Measurements from ENCODE around the gene TUBAL3. TPM values are rescaled to one million over a fixed set of nuclear protein-coding genes. Genes with fewer than 3 reads are reported as not detected.

Gene TUBAL3
- total and polyA plus RNA-seq, 9 of the 15 experiments (the other 6 are each of a cell fraction or from before 2014, with no cell fraction given), result 5.5 to 10.1 (median 6.9) TPM

GRCh38 chr10:5447611-5448071 lies 43.0 kb upstream of the TUBAL3 start (continued):
- TF ChIP-seq MXI1 (IDR thresholded peaks at IDR 0.05; ENCODE audit: low read depth, low read length) (0 out of 2 replicates have a peak, but pooled peaks have one; percentile 17), SMARCE1 (IDR thresholded peaks at IDR 0.05) (0 out of 2 replicates have a peak, but pooled peaks have one; percentile 36), NKRF (IDR thresholded peaks at IDR 0.05; ENCODE audit: borderline replicate concordance) (peak; percentile 53; the same call in 1 of the 2 replicates), ZSCAN29 (IDR thresholded peaks at IDR 0.05) (peak; percentile 65; the same call in 1 of the 2 replicates), MAFK (IDR thresholded peaks at IDR 0.05; ENCODE audit: low read length) (0 out of 2 replicates have a peak, but pooled peaks have one; percentile 2), MLLT1 (IDR thresholded peaks at IDR 0.05) (peak; percentile 96 to 97), MYC (IDR thresholded peaks at IDR 0.05; ENCODE audit: low read depth, low read length) (0 out of 2 replicates have a peak, but pooled peaks have one; percentile 26), MYC (CRISPR knock-in tag; IDR thresholded peaks at IDR 0.05; ENCODE audit: borderline replicate concordance, low read depth) (no peak), SP1 (CRISPR knock-in tag; IDR thresholded peaks at IDR 0.05) (no peak), RBM39 (optimal IDR thresholded peaks at IDR 0.05; ENCODE audit: low read depth, low read length) (no peak), ELF4 (CRISPR knock-in tag; IDR thresholded peaks at IDR 0.05) (peak; percentile 58; the same call in 1 of the 2 replicates), POLR2G (IDR thresholded peaks at IDR 0.05; ENCODE audit: low read depth, low read length) (peak; percentile 27; the same call in 1 of the 2 replicates), KDM4B (IDR thresholded peaks at IDR 0.05; ENCODE audit: borderline replicate concordance in 2 of 2, low read depth in 1 of 2) (no peak), TFAP4 (CRISPR knock-in tag; IDR thresholded peaks at IDR 0.05; ENCODE audit: borderline replicate concordance) (no peak), ZNF584 (CRISPR knock-in tag; IDR thresholded peaks at IDR 0.05; ENCODE audit: low read depth) (no peak), HINFP (tag; conservative IDR thresholded peaks at IDR 0.05; ENCODE audit: low read depth) (no peak), EGR1 (conservative IDR thresholded peaks at IDR 0.05) (no peak), MAFG (tag; conservative IDR thresholded peaks at IDR 0.05) (no peak), FOXJ2 (tag; IDR thresholded peaks at IDR 0.05) (no peak), RFX1 (IDR thresholded peaks at IDR 0.05) (no peak), HDGF (IDR thresholded peaks at IDR 0.05) (0 out of 2 replicates have a peak, but pooled peaks have one; percentile 60), HEY1 (CRISPR knock-in tag; IDR thresholded peaks at IDR 0.05; ENCODE audit: borderline replicate concordance) (no peak), ZFP1 (CRISPR knock-in tag; IDR thresholded peaks at IDR 0.05) (no peak), POLR2A (conservative IDR thresholded peaks at IDR 0.05) (peak; percentile 41)

All from K562 (cell line).